Lung microvascular endothelial cell (primary cell): ENCODE results near the gene TSC22D1. TPM values are rescaled to one million over a fixed set of nuclear protein-coding genes. Genes with fewer than 3 reads are reported as not detected.
"Not testable (repeated sequence)": the region's sequence is repeated elsewhere in the genome, so short reads cannot be mapped to it uniquely, and the experiment has no call there.

Experiments used
- DNase-seq, 2 donors: peaks; one replicate each; pipeline versions ENCODE4 v3.0.0 to v3.0.0-alpha.2; 2010; ENCODE audit warnings: low read depth in 2 of 2
- total RNA-seq: library from RNA; depleted of rRNA; stranded (reverse); fragments of >200 nt; gene quantifications from 2 replicates; pipeline ENCODE4 v1.2.1, GENCODE V29; 2014

TSC22D1 gene
- total RNA-seq: 45.8 and 69.8 TPM in 2 replicates

DNA sequence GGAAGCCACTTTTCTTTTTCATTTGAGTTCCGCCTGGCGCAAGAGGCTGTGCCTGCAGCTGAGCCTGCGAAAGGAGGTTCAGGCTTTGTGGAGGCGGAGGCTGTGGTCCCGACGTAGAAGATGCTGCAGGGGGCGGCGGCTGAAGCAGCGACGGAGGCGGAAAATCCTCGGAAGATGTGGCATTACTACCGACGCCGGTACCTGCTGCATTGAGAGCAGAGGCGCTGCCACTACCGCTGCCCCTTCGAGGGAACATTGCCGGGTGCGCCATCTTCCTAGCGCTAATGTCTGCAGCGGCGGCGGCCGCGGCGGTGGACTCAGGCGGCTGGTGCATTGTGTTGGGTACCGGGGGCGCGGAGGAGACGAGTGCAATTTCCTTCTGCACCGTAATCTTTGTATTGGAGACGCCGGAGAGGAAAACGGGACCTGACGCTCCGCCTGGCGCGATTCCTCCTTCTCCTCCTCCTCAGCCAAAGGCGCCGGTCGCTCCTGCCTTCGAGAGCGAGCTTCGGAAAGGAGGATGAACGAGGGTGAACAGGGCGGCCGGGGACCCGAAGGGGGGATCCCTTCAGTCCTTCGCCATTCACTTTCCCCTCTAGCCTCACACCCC is at the start of gene TSC22D1:
TSS of gene TSC22D1 (minus strand) at position 590 of the 610 bp plus-strand sequence. CDS start at position 334, 256 bp downstream.
- DNase-seq: peak; percentile 31 to 62

- no peak for DNase-seq
Measured at GRCh38 chr13:44622708-44623107, 46.6 kb upstream of the TSC22D1 start.

DNA sequence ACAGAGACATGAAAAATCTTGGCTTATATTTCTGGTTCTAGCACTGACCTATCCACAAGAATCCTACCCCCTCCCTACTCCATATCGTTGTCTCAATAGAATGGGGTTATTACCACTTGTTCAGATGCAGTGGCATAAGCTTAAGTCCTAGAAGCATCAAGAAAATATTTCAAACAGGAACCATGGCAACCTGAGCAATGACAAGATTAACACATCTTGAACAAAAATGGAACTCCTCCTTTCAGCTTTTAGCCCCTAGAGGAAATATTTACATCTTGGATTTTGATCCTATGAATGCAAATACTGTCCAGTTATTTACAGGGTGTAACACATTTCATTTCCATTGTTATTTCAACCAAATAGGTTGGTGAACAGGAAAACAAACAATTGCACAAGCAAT is 46.1 kb upstream of the TSC22D1 start:
- DNase-seq: no peak

GRCh38 chr13:44620057-44620456 is 43.9 kb upstream of the TSC22D1 start:
- no peak for DNase-seq

DNA sequence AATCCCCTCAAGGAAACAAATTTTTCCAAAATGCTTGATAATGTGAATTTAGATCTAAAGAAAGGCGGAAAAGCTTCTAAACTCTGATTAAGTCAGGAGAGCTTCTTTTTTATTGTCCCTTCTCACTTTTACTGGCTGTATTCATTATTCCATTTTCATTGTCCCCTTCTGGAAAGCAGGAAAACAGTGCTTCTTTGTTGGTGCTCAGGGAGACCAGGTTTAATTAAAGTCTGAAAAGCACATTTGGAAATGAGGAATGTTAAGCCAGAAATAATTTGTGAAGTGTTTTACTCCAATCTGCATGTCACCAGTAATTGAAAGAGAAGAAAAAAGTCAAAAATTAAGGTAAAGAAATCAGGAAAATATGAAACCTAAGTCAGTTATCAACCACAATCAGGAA is 43.5 kb upstream of the TSC22D1 start:
- DNase-seq: no peak

GRCh38 chr13:44618326-44618725 is 42.2 kb upstream of the TSC22D1 start:
- no peak for DNase-seq

- DNase-seq: no peak
Measured at GRCh38 chr13:44617648-44618047, 41.5 kb upstream of the TSC22D1 start.

DNA sequence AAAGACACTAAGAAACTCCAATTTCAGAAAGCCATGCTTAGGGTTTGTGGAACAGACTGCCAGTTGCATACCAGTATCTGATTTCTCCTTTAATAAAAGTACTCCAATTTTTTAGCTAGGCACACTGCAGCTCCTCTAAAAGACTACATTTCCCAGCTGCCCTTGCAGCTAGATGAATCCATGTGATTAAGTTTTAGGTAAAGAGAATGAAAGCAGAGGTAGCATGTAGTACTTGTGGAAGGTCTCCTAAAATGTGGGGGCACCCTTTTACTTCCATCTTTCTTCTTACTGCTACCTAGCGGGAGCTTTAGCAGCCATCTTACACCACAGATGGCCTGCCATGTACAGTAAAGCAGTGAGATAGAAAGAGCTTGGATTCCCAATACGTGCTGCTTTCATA is 33.0 kb upstream of the TSC22D1 start:
- no peak for DNase-seq

DNA sequence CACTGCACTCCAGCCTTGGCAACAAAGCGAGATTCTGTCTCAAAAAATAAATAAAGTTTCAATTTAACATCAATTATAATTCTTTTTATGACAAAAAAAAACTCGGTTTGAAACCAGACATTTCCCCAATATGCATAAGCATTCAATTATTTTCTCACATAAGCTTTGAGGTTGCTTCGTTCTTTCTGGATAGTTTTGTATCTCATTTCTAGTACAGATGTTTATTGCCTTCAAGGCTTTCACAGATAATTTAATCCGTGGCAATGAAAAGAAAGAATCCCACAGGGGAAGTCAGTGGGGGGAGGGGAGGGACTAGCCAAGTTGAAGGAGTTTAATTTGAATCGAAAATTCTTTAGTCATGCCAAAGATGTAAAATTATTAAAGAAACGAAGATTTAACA is 29.6 kb upstream of the TSC22D1 start:
- DNase-seq: no peak

GRCh38 chr13:44605275-44605674 is 29.1 kb upstream of the TSC22D1 start:
- DNase-seq: no peak

DNA sequence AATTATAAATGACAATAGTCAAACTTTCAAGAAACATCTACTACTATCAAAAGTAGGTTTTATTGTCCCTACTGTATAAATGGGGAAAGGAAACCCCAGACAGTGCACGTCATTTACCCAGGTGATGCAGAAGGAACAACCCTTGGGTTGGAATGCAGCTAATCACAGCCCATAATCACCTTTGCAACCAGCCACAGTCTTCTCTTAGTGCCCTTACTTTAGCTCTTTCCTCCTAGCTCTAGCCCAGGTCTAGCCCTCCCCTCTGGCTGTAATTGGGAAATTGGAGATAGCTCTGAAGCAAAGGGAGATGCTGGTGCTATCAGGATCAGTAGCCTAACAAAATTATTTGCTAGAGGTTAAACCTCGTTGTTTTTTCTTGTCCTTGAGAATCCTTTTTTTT is 25.5 kb upstream of the TSC22D1 start:
- DNase-seq: no peak

DNA sequence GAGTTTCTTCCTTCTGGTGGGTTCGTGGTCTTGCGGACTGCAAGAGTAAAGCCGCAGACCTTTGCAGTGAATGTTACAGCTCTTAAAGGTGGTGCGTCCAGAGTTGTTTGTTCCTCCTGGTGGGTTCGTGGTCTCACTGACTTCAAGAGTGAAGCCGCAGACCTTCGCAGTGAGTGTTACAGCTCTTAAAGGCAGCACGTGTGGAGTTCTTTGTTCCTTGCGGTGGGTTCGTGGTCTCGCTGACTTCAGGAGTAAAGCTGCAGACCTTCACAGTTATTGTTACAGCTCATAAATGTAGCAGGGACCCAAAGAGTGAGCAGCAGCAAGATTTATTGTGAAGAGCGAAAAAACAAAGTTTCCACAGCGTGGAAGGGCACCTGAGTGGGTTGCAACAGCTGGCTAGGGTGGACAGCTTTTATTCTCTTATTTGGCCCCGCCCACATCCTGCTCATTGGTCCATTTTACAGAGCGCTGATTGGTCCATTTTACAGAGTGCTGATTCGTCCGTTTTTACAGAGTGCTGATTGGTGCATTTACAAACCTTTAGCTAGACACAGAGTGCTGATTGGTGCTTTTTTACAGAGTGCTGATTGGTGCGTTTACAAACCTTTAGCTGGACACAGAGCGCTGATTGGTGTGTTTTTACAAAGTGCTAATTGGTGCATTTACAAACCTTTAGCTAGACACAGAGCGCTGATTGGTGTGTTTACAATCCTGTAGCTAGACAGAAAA is 17.9 kb upstream of the TSC22D1 start:
- not testable (repeated sequence) for DNase-seq

DNA sequence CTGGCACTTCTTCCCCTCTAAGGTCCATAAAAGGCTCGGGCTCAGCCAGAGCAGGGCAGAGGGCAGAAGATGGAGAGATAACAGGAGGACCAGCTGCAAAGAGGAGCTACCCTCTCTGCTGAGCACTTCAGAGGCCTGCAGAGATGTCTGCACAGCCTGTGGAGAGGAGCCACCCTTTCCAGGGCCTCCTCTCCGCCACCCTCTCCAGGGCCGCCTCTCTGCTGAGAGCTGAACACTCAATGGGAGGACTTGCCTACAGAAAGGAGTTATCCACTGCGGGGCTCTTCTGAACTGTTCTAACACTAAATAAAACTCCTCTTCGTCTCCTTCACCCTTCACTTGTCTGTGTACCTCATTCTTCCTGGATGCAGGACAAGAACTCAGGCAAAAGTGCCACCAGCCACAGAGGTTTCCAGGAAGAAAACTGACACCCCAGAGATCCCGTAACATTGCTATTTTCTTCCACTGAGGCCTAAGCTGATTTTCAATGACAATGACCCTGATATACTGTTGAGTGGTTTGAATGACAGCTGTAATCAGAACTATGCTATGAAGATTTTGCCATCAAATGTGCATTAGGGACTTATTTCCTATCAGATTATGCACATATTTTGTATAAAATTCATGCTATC is 16.2 kb upstream of the TSC22D1 start:
- DNase-seq: no peak

DNA sequence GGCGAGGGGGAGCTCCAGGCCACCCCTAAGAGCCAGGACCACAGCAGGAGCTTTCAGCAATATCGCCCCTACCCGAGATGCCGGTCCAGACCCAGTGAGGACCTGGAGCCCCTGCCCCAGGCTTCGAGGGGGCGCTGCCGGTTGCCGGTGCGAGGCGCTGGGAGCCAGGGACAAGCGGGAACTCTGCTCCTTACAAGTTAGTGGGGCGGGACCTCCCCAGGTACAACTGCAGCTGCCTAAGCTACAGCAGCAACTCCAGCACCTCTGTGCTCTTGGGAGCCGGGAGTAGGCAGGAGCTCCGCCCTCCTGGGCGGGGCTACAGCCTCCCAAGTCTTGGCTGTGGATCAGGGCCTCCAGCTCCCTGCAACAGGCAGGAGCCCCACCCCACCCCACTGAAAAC is 15.2 kb upstream of the TSC22D1 start:
- DNase-seq: no peak

DNA sequence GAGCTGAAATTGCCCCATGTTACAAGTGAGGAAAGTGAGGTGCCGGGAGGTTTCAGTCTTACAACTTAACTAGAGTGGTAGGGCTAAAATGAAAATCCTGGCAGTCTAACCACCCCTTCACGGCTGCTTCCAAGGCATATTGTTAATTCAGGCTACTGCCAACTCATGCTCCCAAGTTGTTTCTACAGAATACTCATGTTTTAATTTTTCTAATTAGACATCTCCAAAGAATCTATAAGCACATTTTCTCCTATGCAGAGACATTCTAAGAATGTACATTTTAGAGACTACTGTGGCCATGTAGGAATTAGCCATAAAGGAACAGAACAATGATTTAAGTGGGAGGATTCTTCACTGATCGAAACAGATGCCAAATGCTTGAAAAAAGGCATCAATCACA is 7.0 kb upstream of the TSC22D1 start:
- no peak for DNase-seq

- no peak for DNase-seq
Measured at GRCh38 chr13:44578067-44578400, 1.9 kb upstream of the TSC22D1 start.

- peak; percentile 94 to 96 for DNase-seq
Measured at GRCh38 chr13:44577236-44578066, 1.3 kb upstream of the TSC22D1 start.

DNA sequence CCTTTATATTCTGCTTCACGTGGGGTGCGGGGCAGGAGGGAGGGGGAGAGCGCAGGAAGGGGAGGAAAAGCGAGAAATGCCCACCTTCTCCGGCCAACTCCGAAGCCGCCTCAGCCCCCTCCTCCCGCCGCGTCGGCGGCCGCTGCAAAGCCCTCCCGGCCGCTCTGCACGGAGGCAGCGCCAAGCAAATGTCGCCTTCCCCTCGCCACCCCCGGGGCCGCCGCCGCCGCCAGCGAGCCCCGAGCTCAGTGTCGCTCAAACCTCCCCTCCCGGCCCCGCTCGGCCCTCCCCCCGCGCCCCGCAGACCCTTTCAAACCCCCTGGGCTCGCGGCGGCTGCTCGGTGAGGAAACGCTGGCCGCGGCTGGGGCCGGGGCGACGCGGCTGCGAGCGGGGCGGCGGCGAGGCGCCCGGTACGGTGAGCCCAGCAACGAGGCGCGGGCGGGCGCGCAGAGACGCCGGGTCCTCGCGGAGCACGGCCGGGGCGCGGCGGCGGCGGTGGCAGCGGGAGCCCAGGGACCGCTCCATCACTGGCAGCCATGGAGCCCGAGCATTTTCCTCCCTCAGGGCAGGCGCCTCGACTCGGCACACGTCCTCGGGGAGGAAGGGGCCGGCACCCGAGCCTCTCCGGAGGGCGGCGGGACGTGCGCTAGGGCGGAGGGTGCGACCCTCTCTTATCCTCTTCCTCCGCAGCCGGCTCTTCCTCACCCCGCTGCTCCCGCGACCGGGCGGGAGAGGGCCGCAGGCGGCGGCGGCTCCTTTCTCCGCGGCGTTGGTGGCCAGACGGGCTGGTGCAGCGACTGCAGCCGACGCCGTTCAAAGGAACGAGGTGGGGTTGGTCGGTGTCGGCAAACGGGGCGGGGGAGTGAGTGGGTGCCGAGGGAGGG is 463 bp upstream of the TSC22D1 start:
- peak; percentile 37 to 45 for DNase-seq

DNA sequence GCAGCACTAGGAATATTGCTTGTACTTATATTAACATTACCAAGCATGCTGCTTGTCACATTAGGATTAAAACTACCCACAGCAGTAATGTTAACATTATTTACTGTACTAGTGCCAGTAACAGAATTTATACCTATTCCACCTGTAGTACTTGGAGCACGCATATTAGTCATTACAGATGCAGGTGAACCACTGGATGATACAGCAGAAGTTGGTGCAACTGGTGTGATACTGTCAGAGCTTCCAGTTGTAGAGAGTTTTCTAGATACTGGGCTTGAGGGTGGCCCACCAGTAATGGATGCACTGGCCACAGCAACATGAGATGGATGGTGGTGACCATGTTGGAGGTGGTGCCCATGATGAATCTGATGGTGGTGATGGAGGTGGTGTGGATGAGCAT is 1.1 kb downstream of the TSC22D1 start:
- DNase-seq: no peak

DNA sequence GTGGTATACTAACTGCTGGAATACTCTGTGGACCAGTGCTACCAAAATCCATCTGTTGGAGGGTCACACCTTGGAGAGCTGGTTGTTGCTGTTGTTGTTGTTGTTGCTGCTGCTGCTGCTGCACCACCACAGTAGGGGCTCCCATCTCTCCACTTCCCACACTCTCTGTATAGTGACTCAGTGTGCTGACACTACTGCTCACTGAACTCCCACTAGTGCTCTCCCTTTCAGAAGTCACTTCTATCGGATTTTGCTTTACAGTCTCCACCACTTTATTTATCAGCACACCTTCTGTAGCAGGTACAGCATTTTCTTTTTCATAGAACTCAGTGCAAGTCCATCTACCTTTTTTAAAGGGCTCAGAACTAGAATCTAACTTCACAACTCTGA is 1.7 kb downstream of the TSC22D1 start:
- DNase-seq: no peak
